Upper lobe of left lung (tissue), 6 donors: ENCODE data around the gene CHD5. TPM values are rescaled to one million over a fixed set of nuclear protein-coding genes. Genes with fewer than 3 reads are reported as not detected.

Experiments
- ATAC-seq, 2 donors: fragments of 200-7000 bp; cut with Tn5 transposase; one replicate each; pipeline ENCODE4 v1.9.1; 2022; ENCODE audit warnings: mild to moderate bottlenecking in 2 of 2, moderate library complexity in 2 of 2; ENCODE audit not compliant: low FRiP score in 2 of 2
- DNase-seq, 2 donors: peaks; one replicate each; pipeline ENCODE4 v3.0.0-alpha.2; 2019 to 2020
- H3K27ac ChIP-seq, 4 donors: fragments of 200-600 bp; sonication (generic); one replicate each; pipeline ENCODE4 v1.5.1; 2016 to 2019
- H3K27me3 ChIP-seq, 4 donors: fragments of 200-600 bp; sonication (generic); one replicate each; pipeline ENCODE4 v1.5.1; 2017 to 2019
- H3K36me3 ChIP-seq, 4 donors: fragments of 200-600 bp; sonication (generic); one replicate each; pipeline ENCODE4 v1.5.1; 2016 to 2019
- H3K4me1 ChIP-seq, 4 donors: fragments of 200-600 bp; sonication (generic); one replicate each; pipeline ENCODE4 v1.5.1; 2018 to 2019
- H3K4me3 ChIP-seq, 4 donors: fragments of 200-600 bp; sonication (generic); one replicate each; pipeline ENCODE4 v1.5.1; 2017 to 2019; ENCODE audit warnings: mild to moderate bottlenecking in 2 of 4, moderate library complexity in 1 of 4
- H3K9me3 ChIP-seq, 4 donors: fragments of 200-600 bp; sonication (generic); one replicate each; pipeline ENCODE4 v1.5.1; 2018 to 2019
- CTCF ChIP-seq, 6 experiments: fragments of 450-650 bp in 4 of 6; fragments of 200-600 bp in 2 of 6; sonication (generic) in 2 of 6; IDR thresholded peaks; one replicate each; pipeline ENCODE4 v1.5.1; 2016 to 2019; ENCODE audit warnings: antibody characterized with exemption in 6 of 6
- EP300 ChIP-seq, 4 donors: sonication (generic); formaldehyde crosslinking; IDR thresholded peaks; one replicate each; pipeline ENCODE4 v1.5.1; 2017; ENCODE audit warnings: antibody characterized with exemption in 4 of 4, control low read depth in 2 of 4
- POLR2A ChIP-seq, 4 donors: fragments of 450-650 bp; IDR thresholded peaks; one replicate each; pipeline ENCODE4 v1.5.1; 2016 to 2017; ENCODE audit warnings: antibody characterized with exemption in 4 of 4, mild to moderate bottlenecking in 2 of 4
- POLR2AphosphoS5 ChIP-seq, 2 donors: sonication (generic); formaldehyde crosslinking; IDR thresholded peaks; one replicate each; pipeline ENCODE4 v1.5.1; 2017; ENCODE audit warnings: antibody characterized with exemption in 2 of 2
- WGBS, 2 donors: methylation state at CpG; one replicate each; pipeline ENCODE4 v1.1.5; 2017 to 2018; 5-methylcytosine and 5-hydroxymethylcytosine counted together
- total RNA-seq, 6 donors: library from RNA; depleted of rRNA in 4 of 6; stranded (reverse); fragments of >200 nt in 4 of 6; gene quantifications; one replicate each; pipeline versions ENCODE4 v1.1.0 to v1.2.1, GENCODE V29; 2016 to 2021
- donor health status: DM: no; HTN: no; CAD: no; lungs with moderate emphysema.
- donor health status: DM: no; HTN: yes; CAD: no; lungs with severe emphysema.

The CHD5 gene
- total RNA-seq, 6 donors from 2014 or later = 0.14 to 1.3 (median 0.25) TPM

GRCh38 chr1:6090996-6091822 is 88.9 kb downstream of the CHD5 start:
- 85 to 87% methylated on average over 23 to 25 of the region's 25 CpGs for WGBS, 2 donors
- DNase-seq (peak in 1 of 2 donors; percentile 67), ATAC-seq (no peak)
- no peaks in the 10 kb centered on the region for H3K27me3 ChIP-seq
- H3K9me3 ChIP-seq = no peaks in the 10 kb centered on the region
- no peak overlapping the region for H3K4me3 ChIP-seq
- no peak for TF ChIP-seq POLR2AphosphoS5 (IDR thresholded peaks at IDR 0.05)
- TF ChIP-seq EP300 (IDR thresholded peaks at IDR 0.05) = no peak
- no peak for TF ChIP-seq POLR2A (IDR thresholded peaks at IDR 0.05)
- TF ChIP-seq CTCF (IDR thresholded peaks at IDR 0.05) = no peak
- peaks cover 0 to 15% (median 3%) of the 10 kb centered on the region in 4 donors for H3K36me3 ChIP-seq
- H3K4me1 ChIP-seq = no peaks in the 10 kb centered on the region
- no peak overlapping the region for H3K27ac ChIP-seq

- ATAC-seq (no peak), DNase-seq (peak in 1 of 2 donors; percentile 78)
- no peaks in the 10 kb centered on the region for H3K27me3 ChIP-seq
- peaks cover 0 to 15% (median 3%) of the 10 kb centered on the region in 4 donors for H3K36me3 ChIP-seq
- H3K4me1 ChIP-seq = no peaks in the 10 kb centered on the region
- 71 to 92% methylated on average over 1 to 18 of the region's 18 CpGs for WGBS, 2 donors
- no peak for TF ChIP-seq POLR2A (IDR thresholded peaks at IDR 0.05)
- TF ChIP-seq CTCF (IDR thresholded peaks at IDR 0.05) = no peak
- TF ChIP-seq POLR2AphosphoS5 (IDR thresholded peaks at IDR 0.05) = no peak
- no peak for TF ChIP-seq EP300 (IDR thresholded peaks at IDR 0.05)
- no peak overlapping the region for H3K27ac ChIP-seq
- H3K9me3 ChIP-seq = no peaks in the 10 kb centered on the region
- no peak overlapping the region for H3K4me3 ChIP-seq
Observed at GRCh38 chr1:6090288-6090687, 89.8 kb downstream of the CHD5 start.

GRCh38 chr1:6088956-6089355 is 91.2 kb downstream of the CHD5 start:
- Histone ChIP-seq H3K27ac (no peak overlapping the region), H3K9me3 (no peaks in the 10 kb centered on the region), H3K4me3 (no peak overlapping the region), H3K36me3 (peaks cover 0 to 15% (median 1%) of the 10 kb centered on the region in 4 donors), H3K27me3 (no peaks in the 10 kb centered on the region), H3K4me1 (no peaks in the 10 kb centered on the region)
- ATAC-seq (no peak), DNase-seq (peak in 1 of 2 donors; percentile 52)
- WGBS, 2 donors = 71 to 89% methylated on average over 12 to 18 of the region's 19 CpGs
- TF ChIP-seq POLR2AphosphoS5 (IDR thresholded peaks at IDR 0.05) = no peak
- no peak for TF ChIP-seq POLR2A (IDR thresholded peaks at IDR 0.05)
- no peak for TF ChIP-seq EP300 (IDR thresholded peaks at IDR 0.05)

- Histone ChIP-seq H3K27me3 (no peaks in the 10 kb centered on the region), H3K36me3 (peaks cover 0 to 11% (median 1%) of the 10 kb centered on the region in 4 donors), H3K4me1 (no peaks in the 10 kb centered on the region), H3K27ac (no peak overlapping the region), H3K9me3 (no peaks in the 10 kb centered on the region), H3K4me3 (no peak overlapping the region)
- ATAC-seq (no peak), DNase-seq (no peak)
- TF ChIP-seq EP300 (IDR thresholded peaks at IDR 0.05) = no peak
- TF ChIP-seq POLR2AphosphoS5 (IDR thresholded peaks at IDR 0.05) = no peak
- no peak for TF ChIP-seq CTCF (IDR thresholded peaks at IDR 0.05)
- no peak for TF ChIP-seq POLR2A (IDR thresholded peaks at IDR 0.05)
- 96 to 98% methylated on average over 6 of the region's 6 CpGs for WGBS, 2 donors
Observed at GRCh38 chr1:6087958-6088357, 92.2 kb downstream of the CHD5 start.

GRCh38 chr1:6087377-6087772 is 92.7 kb downstream of the CHD5 start:
- Histone ChIP-seq H3K4me1 (no peaks in the 10 kb centered on the region), H3K4me3 (no peak overlapping the region), H3K36me3 (peaks cover 0 to 16% (median 2%) of the 10 kb centered on the region in 4 donors), H3K9me3 (no peaks in the 10 kb centered on the region), H3K27me3 (no peaks in the 10 kb centered on the region), H3K27ac (no peak overlapping the region)
- 76 to 78% methylated on average over 12 to 14 of the region's 14 CpGs for WGBS, 2 donors
- ATAC-seq = no peak
- DNase-seq = peak in 1 of 2 donors; percentile 64
- TF ChIP-seq EP300 (IDR thresholded peaks at IDR 0.05) = no peak
- no peak for TF ChIP-seq POLR2AphosphoS5 (IDR thresholded peaks at IDR 0.05)
- TF ChIP-seq POLR2A (IDR thresholded peaks at IDR 0.05) = no peak
- TF ChIP-seq CTCF (IDR thresholded peaks at IDR 0.05) = no peak
